Tibial nerve (tissue), 4 donors: Measurements from ENCODE around the gene ZBTB17. TPM values are rescaled to one million over a fixed set of nuclear protein-coding genes. Genes with fewer than 3 reads are reported as not detected.

Experiments
- DNase-seq, 2 donors: peaks; one replicate each; pipeline ENCODE4 v3.0.0-alpha.2; 2019; ENCODE audit warnings: low spot score in 2 of 2
- H3K27ac ChIP-seq, 4 donors: fragments of 200-600 bp; sonication (generic) in 3 of 4; one replicate each; pipeline ENCODE4 v1.5.1; 2017 to 2019; ENCODE audit warnings: mild to moderate bottlenecking in 1 of 4
- H3K27me3 ChIP-seq, 2 donors: fragments of 200-600 bp; sonication (generic) in 1 of 2; one replicate each; pipeline versions ENCODE4 v1.5.1 to v1.6.0; 2017 to 2019
- H3K36me3 ChIP-seq, 3 donors: fragments of 200-600 bp; sonication (generic); one replicate each; pipeline ENCODE4 v1.5.1; 2018 to 2019
- H3K4me1 ChIP-seq, 4 donors: fragments of 200-600 bp; sonication (generic) in 3 of 4; one replicate each; pipeline ENCODE4 v1.5.1; 2017 to 2019
- H3K4me3 ChIP-seq, 4 donors: fragments of 200-600 bp; sonication (generic) in 3 of 4; one replicate each; pipeline ENCODE4 v1.5.1; 2017 to 2019; ENCODE audit warnings: mild to moderate bottlenecking in 1 of 4, moderate library complexity in 1 of 4
- H3K9me3 ChIP-seq, 4 donors: fragments of 200-600 bp; sonication (generic) in 3 of 4; one replicate each; pipeline ENCODE4 v1.5.1; 2017 to 2019
- EP300 ChIP-seq, 2 donors: sonication (generic); formaldehyde crosslinking; IDR thresholded peaks; one replicate each; pipeline ENCODE4 v1.6.1; 2017; ENCODE audit warnings: antibody characterized with exemption in 2 of 2, mild to moderate bottlenecking in 1 of 2
- POLR2A ChIP-seq, 2 donors: fragments of 450-650 bp; IDR thresholded peaks; one replicate each; pipeline ENCODE4 v1.6.1; 2017; ENCODE audit warnings: antibody characterized with exemption in 2 of 2, mild to moderate bottlenecking in 2 of 2, moderate library complexity in 2 of 2
- WGBS, 2 donors: methylation state at CpG; one replicate each; pipeline ENCODE4 v1.1.5; 2018; 5-methylcytosine and 5-hydroxymethylcytosine counted together
- total RNA-seq, 4 donors: library from RNA; depleted of rRNA; stranded (reverse); fragments of >200 nt; gene quantifications; one replicate each; pipeline ENCODE4 v1.1.0, GENCODE V29; 2016
- TF ChIP-seq, protein P1 (sequence below), 5 experiments: fragments of 200-600 bp in 3 of 5; fragments of 450-650 bp in 2 of 5; sonication (generic) in 3 of 5; IDR thresholded peaks; one replicate each; pipeline ENCODE4 v1.5.1; 2016 to 2019; ENCODE audit warnings: antibody characterized with exemption in 5 of 5, mild to moderate bottlenecking in 3 of 5, moderate library complexity in 2 of 5

The ZBTB17 gene
- total RNA-seq, 4 donors from 2014 or later, result 34.5 to 85.2 (median 52.4) TPM

DNA sequence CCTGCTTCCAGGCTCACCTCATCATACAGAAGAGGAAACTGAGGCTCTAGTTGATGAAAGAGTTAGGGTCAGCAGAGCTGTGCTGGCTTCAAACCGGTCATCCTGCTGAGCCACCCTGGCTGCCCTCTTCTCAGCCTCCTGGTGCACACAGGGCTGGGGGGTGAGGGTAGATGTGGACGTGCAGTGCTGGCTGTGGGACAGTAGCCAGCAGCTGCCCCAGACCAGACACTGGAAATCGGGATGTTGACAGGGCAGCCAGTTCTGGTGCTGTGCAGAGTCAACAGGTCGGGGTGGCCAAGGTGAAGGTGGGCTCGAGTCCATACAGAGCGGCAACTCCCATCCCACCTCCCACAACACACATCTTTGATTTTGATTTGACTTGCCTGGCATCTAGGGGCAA, 44.4 kb upstream of the ZBTB17 start:
- Histone ChIP-seq H3K36me3 (no peaks in the 10 kb centered on the region), H3K4me3 (no peak overlapping the region), H3K4me1 (peaks cover 0 to 45% (median 16%) of the 10 kb centered on the region in 4 donors), H3K9me3 (no peaks in the 10 kb centered on the region), H3K27ac (peak overlapping the region in 1 of 4 donors; percentile 84), H3K27me3 (no peaks in the 10 kb centered on the region)
- DNase-seq, result no peak
- TF ChIP-seq, protein P1, sequence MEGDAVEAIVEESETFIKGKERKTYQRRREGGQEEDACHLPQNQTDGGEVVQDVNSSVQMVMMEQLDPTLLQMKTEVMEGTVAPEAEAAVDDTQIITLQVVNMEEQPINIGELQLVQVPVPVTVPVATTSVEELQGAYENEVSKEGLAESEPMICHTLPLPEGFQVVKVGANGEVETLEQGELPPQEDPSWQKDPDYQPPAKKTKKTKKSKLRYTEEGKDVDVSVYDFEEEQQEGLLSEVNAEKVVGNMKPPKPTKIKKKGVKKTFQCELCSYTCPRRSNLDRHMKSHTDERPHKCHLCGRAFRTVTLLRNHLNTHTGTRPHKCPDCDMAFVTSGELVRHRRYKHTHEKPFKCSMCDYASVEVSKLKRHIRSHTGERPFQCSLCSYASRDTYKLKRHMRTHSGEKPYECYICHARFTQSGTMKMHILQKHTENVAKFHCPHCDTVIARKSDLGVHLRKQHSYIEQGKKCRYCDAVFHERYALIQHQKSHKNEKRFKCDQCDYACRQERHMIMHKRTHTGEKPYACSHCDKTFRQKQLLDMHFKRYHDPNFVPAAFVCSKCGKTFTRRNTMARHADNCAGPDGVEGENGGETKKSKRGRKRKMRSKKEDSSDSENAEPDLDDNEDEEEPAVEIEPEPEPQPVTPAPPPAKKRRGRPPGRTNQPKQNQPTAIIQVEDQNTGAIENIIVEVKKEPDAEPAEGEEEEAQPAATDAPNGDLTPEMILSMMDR (IDR thresholded peaks at IDR 0.05), result no peak
- TF ChIP-seq POLR2A (IDR thresholded peaks at IDR 0.05), result no peak
- TF ChIP-seq EP300 (IDR thresholded peaks at IDR 0.05), result no peak
- WGBS, 2 donors, result 75 to 85% methylated on average over 6 of the region's 6 CpGs

DNA sequence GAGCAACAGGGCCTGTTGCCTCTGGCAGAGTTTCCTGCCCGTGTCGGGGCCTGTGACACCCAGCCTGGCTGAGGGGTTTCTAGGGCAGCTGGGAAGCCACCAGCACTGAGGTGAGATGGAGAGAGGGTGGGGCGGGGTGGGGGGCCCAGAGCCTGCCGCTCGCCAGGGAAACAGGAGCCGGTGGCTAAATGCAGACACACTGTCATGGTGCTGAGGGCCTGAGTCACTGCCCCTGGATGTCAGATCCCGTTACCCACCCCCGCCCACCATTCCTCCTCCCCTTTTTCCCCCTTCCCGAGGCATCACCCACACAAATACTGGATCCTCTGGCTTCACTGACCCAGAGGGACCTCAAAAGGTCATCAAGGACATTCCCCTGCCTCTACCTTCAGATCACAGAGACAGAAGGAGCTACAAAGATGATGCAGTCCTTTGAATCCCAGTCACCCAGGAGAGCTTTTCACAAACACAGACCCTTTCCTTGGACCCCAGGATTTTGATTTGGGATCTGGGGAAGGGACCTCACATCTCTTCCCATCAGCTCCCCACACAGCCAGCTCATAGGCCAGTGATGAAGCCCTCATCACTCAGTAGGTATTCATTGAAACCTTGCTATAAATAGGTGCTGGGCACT, 43.9 kb upstream of the ZBTB17 start:
- Histone ChIP-seq H3K27ac (peak overlapping the region in 3 of 4 donors; percentile 64 to 86 (median 84)), H3K36me3 (no peaks in the 10 kb centered on the region), H3K9me3 (no peaks in the 10 kb centered on the region), H3K27me3 (no peaks in the 10 kb centered on the region), H3K4me3 (no peak overlapping the region), H3K4me1 (peaks cover 0 to 51% (median 18%) of the 10 kb centered on the region in 4 donors)
- WGBS, 2 donors, result 41 to 57% methylated on average over 8 to 9 of the region's 9 CpGs
- DNase-seq, result no peak
- TF ChIP-seq, protein P1 (IDR thresholded peaks at IDR 0.05), result no peak
- no peak for TF ChIP-seq POLR2A (IDR thresholded peaks at IDR 0.05)
- TF ChIP-seq EP300 (IDR thresholded peaks at IDR 0.05), result no peak

DNA sequence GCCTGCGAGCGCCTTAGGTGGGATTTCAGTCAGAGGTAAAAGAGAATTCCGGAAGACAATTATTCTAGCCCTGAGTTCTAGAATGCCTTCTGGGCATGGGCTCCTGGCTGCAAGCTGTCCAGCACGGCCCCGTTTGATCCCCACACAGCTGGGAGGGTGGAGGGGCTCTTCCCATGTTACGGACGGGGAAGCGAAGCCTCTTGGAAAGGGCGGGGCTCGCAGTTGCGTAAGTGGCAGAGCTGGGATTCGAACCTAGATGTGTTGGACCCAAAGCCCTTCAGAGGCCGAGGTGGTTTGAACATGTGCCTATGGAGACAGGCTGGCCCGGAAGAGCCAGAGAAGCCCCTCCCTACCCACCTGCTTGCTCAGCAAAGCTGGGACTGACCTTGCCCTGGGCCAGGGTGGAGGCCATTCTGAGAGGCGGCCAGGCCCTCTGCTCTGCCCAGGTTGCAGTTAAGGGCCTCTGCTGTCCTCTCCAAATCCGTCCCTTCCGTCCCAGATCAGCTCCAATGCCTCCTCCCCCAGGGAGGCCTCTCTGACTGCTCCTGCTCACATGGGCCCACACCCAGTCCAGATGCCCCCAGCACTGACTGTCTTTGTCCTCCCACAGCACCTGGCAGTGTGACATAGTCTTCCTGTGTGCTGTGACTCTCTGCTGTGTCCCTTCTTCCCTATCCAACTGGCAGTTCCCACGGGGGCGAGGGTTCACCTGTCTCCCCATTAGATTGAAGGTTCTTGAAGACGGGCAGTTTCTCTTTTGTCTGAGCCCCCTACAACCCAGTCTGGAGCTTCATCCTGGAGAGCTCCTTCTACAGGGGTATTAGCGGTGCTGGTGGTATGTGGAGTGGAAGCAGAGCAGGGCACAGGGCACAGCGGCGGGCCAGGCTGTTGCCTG, 43.1 kb upstream of the ZBTB17 start:
- Histone ChIP-seq H3K27ac (peak overlapping the region; percentile 64 to 86 (median 74)), H3K36me3 (no peaks in the 10 kb centered on the region), H3K4me3 (no peak overlapping the region), H3K4me1 (peaks cover 0 to 59% (median 18%) of the 10 kb centered on the region in 4 donors), H3K27me3 (no peaks in the 10 kb centered on the region), H3K9me3 (no peaks in the 10 kb centered on the region)
- 81 to 83% methylated on average over 23 of the region's 23 CpGs for WGBS, 2 donors
- no peak for DNase-seq
- no peak for TF ChIP-seq POLR2A (IDR thresholded peaks at IDR 0.05)
- TF ChIP-seq EP300 (IDR thresholded peaks at IDR 0.05), result no peak
- TF ChIP-seq, protein P1 (IDR thresholded peaks at IDR 0.05), result no peak

DNA sequence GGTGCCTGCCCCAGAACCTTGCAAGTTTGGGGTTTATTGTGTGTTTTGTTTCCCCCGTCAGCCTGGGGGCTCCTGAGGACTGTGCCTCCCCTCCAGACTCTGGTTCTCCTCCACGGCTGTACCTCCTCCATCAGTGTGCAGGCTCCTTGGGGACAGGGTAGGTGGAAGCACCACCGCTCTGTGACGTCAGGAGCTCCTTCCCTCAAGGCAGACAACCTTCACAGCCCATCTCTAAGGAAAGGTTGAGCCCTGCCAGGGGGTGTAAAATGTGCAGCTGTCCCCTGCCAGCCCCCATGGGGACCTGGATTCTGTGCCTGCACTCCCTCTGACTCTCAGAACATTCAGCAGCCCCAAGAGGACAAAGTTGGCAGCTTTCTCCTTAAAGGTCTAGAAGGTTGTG, 42.4 kb upstream of the ZBTB17 start:
- Histone ChIP-seq H3K36me3 (no peaks in the 10 kb centered on the region), H3K27me3 (no peaks in the 10 kb centered on the region), H3K9me3 (no peaks in the 10 kb centered on the region), H3K27ac (peak overlapping the region; percentile 64 to 86 (median 74)), H3K4me3 (peak overlapping the region in 1 of 4 donors; percentile 37), H3K4me1 (peaks cover 0 to 66% (median 20%) of the 10 kb centered on the region in 4 donors)
- WGBS, 2 donors, result 29 to 30% methylated on average over 4 of the region's 4 CpGs
- TF ChIP-seq EP300 (IDR thresholded peaks at IDR 0.05) (no peak), POLR2A (IDR thresholded peaks at IDR 0.05) (no peak)
- TF ChIP-seq, protein P1 (IDR thresholded peaks at IDR 0.05), result no peak
- no peak for DNase-seq
